GM04503 (cell line): ENCODE results near the gene ABR.
"Not testable (repeated sequence)": the region's sequence is repeated elsewhere in the genome, so short reads cannot be mapped to it uniquely, and the experiment has no call there.

Experiments used
- DNase-seq: peaks from one replicate; pipeline ENCODE4 v3.0.0-alpha.2; 2012; ENCODE audit warnings: low read depth

ABR gene

DNA sequence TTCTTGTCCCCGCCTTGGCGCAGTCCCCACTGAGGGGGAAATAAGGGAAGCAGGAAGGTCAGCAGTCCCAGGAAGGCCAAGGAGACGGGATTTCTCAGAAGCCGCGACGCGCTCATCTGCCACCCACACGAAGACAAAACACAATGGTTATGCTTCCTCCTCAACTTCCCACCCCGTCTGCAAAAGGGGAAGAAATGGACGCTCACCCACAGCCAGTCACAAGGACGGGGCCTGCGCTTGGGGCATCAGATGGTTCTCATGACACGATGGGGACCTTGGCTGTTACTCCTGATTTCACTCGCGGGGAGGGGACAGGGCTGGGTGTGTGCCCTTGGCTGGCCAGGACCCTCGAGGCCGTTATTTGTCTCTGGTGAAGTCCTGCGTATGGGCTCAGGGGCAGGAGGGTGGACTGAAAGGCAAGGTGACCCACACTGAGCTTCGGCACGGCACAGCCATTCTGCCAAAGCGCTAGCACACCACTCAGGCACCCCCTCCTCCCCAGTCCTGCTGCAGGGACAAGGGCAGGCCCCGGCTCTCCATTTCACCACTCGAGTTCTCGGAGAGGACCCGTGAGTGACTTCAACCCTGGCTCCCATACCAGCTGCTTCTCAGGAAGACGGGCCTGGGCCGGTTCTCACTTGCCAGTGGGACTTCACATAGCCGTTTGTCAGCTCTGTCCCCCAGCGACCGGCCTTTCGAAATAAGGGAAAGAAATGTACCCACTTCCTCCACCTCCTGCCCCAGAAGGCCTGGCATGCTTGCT, 84.5 kb downstream of the ABR start:
- no peak for DNase-seq

- DNase-seq, result no peak
Observed at GRCh38 chr17:1094591-1094990, 85.2 kb downstream of the ABR start.

DNA sequence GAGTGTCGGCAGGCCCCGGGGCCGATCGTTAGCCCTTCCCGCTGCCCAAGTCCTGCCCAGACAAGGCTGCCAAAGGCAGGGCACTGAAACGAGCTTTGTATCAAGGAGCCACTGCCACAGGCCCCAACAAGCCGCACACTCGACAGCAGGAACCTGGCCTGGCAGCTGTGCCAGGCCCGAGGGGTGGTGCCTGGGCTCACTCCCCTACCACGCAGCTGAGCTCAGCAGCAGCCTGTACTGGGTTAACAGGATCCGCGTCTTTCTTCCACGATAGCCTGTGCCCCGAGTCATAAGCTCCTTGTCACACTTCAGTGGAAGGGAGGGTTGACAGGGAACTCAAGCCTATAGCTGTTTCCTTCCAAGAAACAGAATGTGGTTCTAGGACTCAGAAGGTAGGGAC, 87.9 kb downstream of the ABR start:
- DNase-seq, result no peak

DNA sequence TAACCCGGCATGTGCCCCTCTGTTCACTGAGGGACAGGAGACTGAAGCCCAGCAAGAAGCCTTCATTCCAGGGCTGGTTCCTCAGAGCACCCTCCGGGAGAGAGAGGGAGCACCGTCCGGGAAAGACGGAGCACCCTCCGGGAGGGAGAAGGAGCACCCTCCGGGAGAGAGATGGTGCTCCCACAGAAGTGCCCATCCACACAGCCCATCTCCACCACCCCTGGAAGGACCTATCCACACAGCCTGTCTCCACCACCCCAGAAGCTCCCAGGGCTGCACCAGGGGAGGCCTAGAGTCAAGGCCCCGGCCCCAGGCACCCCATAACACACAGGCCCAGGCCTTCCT, 88.6 kb downstream of the ABR start:
- DNase-seq, result no peak

DNA sequence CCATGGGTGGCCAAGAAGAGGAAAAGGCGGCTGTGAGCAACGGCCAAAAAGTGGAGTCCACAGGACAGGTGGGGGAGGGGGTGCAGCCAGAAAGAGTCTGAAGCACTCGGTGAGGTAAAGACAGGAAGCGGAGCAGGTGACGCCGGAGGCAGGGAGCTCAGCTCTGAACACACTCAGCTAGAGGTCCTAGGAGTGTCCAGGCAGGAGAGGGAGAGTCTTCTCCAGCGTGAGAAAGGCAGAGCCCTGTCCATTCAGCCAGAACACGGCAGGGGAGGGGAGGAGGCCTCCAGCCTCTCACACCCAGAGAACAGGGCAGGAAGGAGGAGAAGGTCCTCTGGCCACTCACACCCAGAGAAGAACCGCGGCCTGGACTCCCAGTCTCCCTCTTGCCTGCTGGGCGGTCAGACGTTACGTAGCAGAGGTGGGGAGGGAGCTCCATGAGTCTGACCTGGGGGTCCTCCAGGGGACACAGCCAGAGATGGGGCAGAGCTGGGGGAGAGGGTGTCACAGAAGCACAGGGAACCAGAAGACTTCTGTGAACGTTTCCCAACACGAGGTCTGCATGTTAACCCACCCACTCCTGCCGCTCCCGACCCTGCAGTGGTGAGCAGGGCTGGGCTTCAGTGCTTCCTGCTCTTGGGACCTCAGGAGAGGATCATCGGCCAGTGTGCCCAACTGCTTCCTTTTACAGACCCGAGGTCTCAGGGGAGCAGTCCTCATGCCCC, 89.2 kb downstream of the ABR start:
- DNase-seq, result no peak

DNA sequence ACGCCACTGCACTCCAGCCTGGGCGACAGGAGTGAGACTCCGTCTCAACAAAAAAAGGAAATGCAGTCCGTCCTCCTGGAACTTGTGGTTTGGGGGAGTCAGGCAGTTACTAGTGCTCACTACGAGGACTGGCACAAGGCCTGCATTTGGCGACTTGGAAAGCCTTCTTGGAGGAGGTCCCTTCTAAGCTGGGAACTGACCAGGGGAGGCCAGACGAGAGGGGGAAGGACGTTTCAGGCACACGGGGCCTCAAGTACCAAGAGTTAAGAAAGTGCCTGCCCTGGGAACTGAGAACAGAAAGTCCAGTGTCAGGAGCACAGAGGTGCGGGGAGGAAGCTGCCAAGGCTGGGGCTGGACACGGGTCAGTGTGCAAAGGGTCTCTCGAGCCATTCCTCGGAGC, 89.9 kb downstream of the ABR start:
- no peak for DNase-seq

GRCh38 chr17:1087381-1088241, 92.2 kb downstream of the ABR start:
- no peak for DNase-seq

DNA sequence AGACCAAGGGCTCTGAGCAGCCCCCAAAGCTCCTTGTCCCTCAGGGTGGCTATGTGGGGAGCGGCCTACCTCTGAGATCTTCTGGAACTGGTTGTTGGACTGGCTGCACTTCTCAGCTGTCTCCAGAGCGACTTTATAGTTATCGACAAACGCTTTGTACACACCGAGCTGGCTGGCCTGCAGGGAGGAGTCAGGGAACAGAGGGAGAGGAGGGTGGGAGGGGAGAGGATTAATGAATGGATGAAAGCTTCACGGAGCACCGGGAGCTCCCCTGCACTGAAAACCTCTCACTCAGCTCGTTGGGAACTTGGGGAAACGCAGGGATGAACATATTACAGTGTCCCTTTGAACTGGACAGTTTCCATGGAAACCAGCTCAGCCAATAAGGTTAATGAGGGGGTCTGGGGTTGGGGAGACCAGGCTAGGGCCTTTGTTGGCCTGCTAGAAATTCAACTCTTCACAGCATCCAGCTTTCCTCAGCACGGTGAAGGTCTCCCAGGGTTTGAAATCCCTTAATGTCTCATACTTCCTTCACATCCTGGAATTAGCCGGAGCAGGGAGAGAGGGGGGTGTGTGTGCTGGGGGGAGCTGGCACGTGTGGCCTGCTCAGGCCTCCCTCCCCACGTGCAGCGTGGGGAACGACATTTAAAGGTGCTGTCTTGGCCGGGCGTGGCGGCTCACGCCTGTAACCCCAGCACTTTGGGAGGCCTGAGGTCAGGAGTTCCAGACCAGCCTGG, 96.2 kb downstream of the ABR start:
- no peak for DNase-seq

DNA sequence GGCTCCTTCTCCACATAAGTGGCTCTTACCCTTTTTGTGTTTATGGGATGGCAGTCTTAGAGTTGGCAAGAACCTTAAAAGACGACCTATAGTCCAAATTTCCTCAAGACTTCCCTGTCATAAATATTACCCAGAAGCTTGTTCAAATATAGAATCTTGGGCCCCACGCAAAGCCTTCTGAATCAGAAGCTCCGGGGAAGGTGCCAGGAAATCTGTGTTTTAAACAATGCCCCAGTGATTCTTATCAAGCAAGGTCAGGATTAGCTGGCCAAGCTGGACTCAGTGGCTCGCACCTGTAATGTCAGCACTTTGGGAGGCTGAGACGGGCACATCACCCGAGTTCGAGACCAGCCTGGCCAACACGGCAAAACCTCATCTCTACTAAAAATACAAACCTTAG, 97.2 kb downstream of the ABR start:
- DNase-seq, result no peak

- DNase-seq, result no peak
Observed at GRCh38 chr17:1078831-1079561, 100.8 kb downstream of the ABR start.

DNA sequence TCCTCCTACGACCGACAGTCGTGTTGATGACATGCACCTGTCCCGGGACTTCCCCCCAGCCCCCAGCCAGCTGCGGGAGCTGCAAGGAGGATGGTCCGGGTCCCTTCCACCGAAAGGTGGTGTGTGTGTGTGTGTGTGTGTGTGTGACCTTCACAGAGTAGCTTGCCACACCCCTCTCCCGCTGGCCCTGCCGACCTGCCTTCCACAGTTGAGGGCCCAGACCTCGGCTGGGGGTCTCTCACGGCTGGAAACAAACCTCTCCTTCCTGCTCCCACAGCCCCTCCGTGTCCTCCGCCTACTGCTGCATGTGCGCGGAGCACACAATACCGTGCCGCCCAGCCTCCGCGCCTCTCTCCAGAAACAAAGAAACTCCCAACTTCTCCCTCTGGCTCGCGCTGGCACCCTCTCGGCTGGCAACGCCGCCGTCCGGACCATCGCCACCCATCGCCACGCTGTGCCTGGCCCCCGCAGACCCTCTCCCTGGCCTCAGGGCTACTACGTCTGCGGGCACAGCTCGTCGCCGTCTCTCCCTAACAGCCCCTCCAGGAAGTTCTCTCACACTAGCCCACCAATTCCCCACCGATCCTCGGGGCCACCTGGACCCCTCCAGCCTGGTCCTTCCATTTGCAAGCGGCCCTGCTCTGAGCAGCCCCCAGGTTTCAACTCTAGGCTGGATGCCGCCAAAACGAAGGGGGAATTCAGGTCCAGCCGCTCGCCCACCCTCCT, 101.6 kb downstream of the ABR start:
- DNase-seq, result no peak

DNA sequence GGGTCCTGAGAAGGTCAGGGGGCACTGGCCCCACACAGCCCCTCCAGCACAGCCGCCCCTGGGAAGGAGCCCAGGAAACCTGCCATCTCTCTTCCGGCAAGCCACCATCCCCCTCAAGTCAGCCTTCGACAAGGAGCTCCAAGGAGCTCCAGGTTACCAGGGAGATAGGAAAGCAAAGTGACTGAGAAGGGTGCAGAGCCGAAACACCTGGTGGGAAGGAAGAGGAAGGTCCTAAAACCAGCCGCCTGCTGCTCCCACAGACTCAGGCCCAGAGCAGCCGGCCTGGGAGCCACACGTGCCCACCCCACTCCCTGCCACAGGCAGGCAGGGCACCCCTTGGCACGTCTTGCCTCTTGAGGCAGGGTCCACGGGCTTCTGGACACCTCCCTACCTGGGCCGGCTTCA, 102.2 kb downstream of the ABR start:
- no peak for DNase-seq

DNA sequence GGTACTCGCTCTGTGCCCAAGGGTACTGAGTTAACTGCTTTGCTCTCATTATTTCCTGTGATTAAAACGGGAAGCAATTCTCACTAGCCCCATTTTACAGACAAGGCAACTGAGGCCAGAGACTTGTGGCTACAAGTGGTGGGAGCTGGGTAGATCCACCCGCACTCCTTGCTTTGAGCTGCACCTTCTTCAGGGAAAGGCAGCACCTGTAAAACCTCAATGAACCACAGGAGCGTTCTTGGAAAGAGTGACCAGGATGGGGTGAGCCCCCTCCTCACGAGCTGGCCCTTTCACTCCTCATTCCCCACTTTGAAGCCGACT, 102.8 kb downstream of the ABR start:
- no peak for DNase-seq

- no peak for DNase-seq
Observed at GRCh38 chr17:1076299-1076981, 103.3 kb downstream of the ABR start.

DNA sequence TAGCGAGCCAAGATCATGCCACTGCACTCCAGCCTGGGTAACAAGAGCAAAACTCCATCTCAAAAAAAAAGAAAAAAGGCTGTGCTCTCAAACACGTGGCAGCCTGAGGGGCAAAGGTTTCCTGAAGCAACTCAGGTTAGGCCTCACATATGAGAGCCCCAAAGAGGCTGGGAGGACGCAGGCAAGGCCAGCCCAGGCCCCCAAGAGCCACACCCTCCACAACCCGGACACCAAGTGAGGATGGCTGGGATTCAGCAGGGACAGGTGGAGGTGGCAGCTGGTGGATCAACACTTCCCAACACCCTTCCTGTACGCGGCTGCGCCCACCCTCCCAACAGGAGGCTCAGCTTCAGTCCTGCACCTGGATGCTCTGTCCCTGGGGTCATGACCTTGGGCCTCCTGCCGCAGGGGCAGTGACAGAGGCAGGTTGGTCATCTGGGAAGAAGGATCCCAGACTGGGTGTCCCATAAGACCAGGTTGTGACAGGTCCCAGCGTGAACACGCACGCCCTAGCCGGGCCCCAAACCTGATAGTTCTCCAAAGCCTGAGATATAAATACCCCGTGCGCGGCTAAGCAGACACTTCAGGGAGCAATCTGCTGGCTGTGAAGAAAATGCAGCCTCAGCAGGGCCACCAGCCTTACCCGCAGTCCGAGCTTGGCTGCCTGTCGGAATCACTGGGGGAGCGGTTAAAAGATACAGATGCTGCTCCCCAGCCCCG, 104.7 kb downstream of the ABR start:
- DNase-seq, result no peak

- not testable (repeated sequence) for DNase-seq
Observed at GRCh38 chr17:1073963-1074625, 105.7 kb downstream of the ABR start.

DNA sequence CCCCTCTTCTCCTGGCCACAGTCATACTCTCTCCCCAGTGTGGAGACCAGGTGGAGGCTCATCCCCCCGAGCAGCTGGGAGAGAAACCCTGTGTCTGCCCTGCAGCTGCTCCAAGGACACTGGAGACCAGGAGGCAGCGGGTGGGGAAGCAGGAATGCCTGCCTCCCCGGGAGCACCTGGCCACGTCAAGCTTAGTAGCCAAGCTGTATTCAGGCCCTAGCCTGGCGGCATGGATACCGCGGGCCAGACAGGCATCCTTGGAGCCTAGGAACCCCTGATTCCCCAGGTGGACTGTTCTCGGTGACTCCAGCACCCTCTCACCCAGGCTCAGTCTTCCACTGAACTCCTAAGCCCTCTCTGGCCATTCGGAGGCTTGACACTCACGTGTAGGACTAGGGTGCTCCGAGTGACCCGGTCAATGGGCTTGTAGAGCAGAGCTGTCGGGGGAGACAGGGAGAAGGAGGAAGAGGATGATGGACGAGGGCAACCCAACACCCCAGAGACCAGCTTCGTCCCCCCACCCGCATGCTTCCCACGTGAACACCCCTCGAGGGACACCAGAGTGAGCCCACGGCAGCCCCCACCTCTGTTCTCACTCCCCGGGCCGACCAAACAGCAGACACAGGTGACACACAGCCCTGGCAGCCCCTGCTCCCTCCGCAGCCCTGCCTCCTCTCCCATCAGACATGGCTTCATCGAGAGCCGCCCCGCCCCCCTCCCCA, 106.4 kb downstream of the ABR start:
- DNase-seq, result no peak

DNA sequence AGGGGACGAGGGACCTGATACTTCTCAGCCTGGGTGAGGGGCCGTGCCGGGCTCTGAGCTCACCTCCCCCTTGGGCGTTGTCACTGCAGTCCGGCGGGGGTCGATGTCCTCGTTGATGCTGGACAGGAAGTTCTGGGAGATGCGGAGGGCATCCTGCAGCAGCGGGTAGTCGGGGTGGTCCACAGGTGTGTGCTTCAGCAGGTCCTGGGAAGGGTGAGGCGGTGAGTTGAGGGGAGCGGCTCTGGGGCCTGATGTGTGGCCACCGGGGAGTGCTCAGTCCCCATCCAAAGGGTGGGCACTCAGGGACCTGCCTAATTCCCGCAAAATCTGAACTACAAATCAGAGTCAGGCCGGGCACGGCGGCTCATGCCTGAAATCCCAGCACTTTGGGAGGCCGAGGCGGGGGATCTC, 107.2 kb downstream of the ABR start:
- no peak for DNase-seq
